ENCODE results near the gene MYL6. TPM values are rescaled to one million over a fixed set of nuclear protein-coding genes. Genes with fewer than 3 reads are reported as not detected.

MYL6 gene
- total RNA-seq, 1 donor from 2014 or later: 1,067 TPM

GRCh38 chr12:56137853-56138571 lies 20.1 kb upstream of the MYL6 start:
- Mint-ChIP-seq H3K27me3 (ENCODE audit: low read depth) (no peaks in the 10 kb centered on the region), H3K27ac (peak overlapping the region; percentile 67), H3K36me3 (ENCODE audit: low read depth) (peaks cover 85% of the 10 kb centered on the region), H3K4me3 (ENCODE audit: low read depth) (no peak overlapping the region), H3K4me1 (ENCODE audit: low read depth) (peaks cover 41% of the 10 kb centered on the region), H3K9me3 (no peaks in the 10 kb centered on the region)
- intact Hi-C loops (cut with micrococcal nuclease): no loop called here
- no peak for DNase-seq (ENCODE audit: low spot score)

GRCh38 chr12:56141946-56142784 lies 16.0 kb upstream of the MYL6 start:
- DNase-seq (ENCODE audit: low spot score): no peak
- no peak overlapping the region for H3K4me3 Mint-ChIP-seq (ENCODE audit: low read depth)
- peaks cover 30% of the 10 kb centered on the region for H3K4me1 Mint-ChIP-seq (ENCODE audit: low read depth)
- peaks cover 77% of the 10 kb centered on the region for H3K36me3 Mint-ChIP-seq (ENCODE audit: low read depth)
- intact Hi-C loops (cut with micrococcal nuclease): no loop called here
- H3K9me3 Mint-ChIP-seq: no peaks in the 10 kb centered on the region
- no peaks in the 10 kb centered on the region for H3K27me3 Mint-ChIP-seq (ENCODE audit: low read depth)
- H3K27ac Mint-ChIP-seq: peak overlapping the region; percentile 38

GRCh38 chr12:56143217-56143616 lies 14.9 kb upstream of the MYL6 start:
- Mint-ChIP-seq H3K27ac (peak overlapping the region; percentile 32), H3K27me3 (ENCODE audit: low read depth) (no peaks in the 10 kb centered on the region), H3K36me3 (ENCODE audit: low read depth) (peaks cover 67% of the 10 kb centered on the region), H3K4me3 (ENCODE audit: low read depth) (no peak overlapping the region), H3K4me1 (ENCODE audit: low read depth) (peaks cover 22% of the 10 kb centered on the region), H3K9me3 (no peaks in the 10 kb centered on the region)
- intact Hi-C loops (cut with micrococcal nuclease): no loop called here
- no peak for DNase-seq (ENCODE audit: low spot score)

GRCh38 chr12:56143870-56144269 lies 14.3 kb upstream of the MYL6 start:
- intact Hi-C loops (cut with micrococcal nuclease): no loop called here
- no peak for DNase-seq (ENCODE audit: low spot score)
- H3K27me3 Mint-ChIP-seq (ENCODE audit: low read depth): no peaks in the 10 kb centered on the region
- peaks cover 60% of the 10 kb centered on the region for H3K36me3 Mint-ChIP-seq (ENCODE audit: low read depth)
- H3K4me3 Mint-ChIP-seq (ENCODE audit: low read depth): no peak overlapping the region
- peak overlapping the region; percentile 55 for H3K27ac Mint-ChIP-seq
- no peaks in the 10 kb centered on the region for H3K9me3 Mint-ChIP-seq
- peaks cover 16% of the 10 kb centered on the region for H3K4me1 Mint-ChIP-seq (ENCODE audit: low read depth)

DNA sequence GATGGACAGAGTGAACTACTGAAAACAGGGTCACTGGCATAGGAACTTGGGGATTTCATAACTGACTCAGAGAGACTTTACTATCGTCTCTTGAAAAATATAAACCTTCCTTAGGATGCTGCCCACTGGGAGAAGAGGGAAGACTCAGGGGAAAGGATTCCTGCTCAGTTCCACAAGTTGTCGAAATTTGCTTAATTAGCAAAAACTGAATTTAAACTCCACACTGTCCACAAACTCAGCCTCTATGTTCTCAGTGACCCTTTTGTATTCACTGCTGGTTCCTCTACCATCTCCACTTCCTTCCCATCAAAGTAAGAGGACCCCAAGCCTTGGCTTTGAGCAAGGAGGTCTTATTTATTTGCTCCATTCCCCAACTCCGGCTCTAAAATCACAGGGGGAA lies 12.9 kb upstream of the MYL6 start:
- peaks cover 18% of the 10 kb centered on the region for H3K4me1 Mint-ChIP-seq (ENCODE audit: low read depth)
- no peaks in the 10 kb centered on the region for H3K27me3 Mint-ChIP-seq (ENCODE audit: low read depth)
- H3K4me3 Mint-ChIP-seq (ENCODE audit: low read depth): no peak overlapping the region
- no peaks in the 10 kb centered on the region for H3K9me3 Mint-ChIP-seq
- intact Hi-C loops (cut with micrococcal nuclease): no loop called here
- no peak overlapping the region for H3K27ac Mint-ChIP-seq
- DNase-seq (ENCODE audit: low spot score): no peak
- H3K36me3 Mint-ChIP-seq (ENCODE audit: low read depth): peaks cover 48% of the 10 kb centered on the region

- no peak overlapping the region for H3K27ac Mint-ChIP-seq
- no peaks in the 10 kb centered on the region for H3K9me3 Mint-ChIP-seq
- H3K36me3 Mint-ChIP-seq (ENCODE audit: low read depth): peaks cover 36% of the 10 kb centered on the region
- no peak overlapping the region for H3K4me3 Mint-ChIP-seq (ENCODE audit: low read depth)
- DNase-seq (ENCODE audit: low spot score): no peak
- intact Hi-C loops (cut with micrococcal nuclease): no loop called here
- H3K27me3 Mint-ChIP-seq (ENCODE audit: low read depth): no peaks in the 10 kb centered on the region
- peaks cover 29% of the 10 kb centered on the region for H3K4me1 Mint-ChIP-seq (ENCODE audit: low read depth)
These were observed 11.4 kb upstream of the MYL6 start for GRCh38 chr12:56146492-56147460.

DNA sequence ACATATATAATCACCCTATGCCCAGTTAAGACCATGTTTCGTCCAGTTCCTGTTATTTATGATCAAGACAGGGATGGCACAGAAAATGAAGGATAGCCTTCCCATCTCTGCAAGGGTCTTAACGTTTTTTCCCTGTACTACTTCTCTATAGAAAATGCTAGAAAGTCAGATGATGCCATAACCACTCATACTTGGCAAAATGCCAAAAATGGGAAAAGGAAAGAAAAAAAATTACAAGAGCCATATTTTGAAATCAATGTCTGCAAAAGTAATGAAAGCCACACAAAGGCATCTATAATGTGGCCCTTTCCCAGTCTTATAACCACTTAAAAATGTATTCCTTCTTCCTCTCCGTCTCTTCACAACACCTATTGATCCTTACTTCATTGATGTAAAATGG lies 7.6 kb upstream of the MYL6 start:
- no peak for DNase-seq (ENCODE audit: low spot score)
- peak overlapping the region; percentile 98 for H3K27ac Mint-ChIP-seq
- H3K4me3 Mint-ChIP-seq (ENCODE audit: low read depth): peak overlapping the region; percentile 65
- H3K4me1 Mint-ChIP-seq (ENCODE audit: low read depth): peaks cover 36% of the 10 kb centered on the region
- intact Hi-C loops (cut with micrococcal nuclease): loop anchor here (5.0 kb wide), 1 partner anchor 72 kb away; the partner anchor contains the start of genes NABP2 and RNF41
- H3K27me3 Mint-ChIP-seq (ENCODE audit: low read depth): no peaks in the 10 kb centered on the region
- H3K36me3 Mint-ChIP-seq (ENCODE audit: low read depth): peaks cover 9% of the 10 kb centered on the region
- no peaks in the 10 kb centered on the region for H3K9me3 Mint-ChIP-seq

DNA sequence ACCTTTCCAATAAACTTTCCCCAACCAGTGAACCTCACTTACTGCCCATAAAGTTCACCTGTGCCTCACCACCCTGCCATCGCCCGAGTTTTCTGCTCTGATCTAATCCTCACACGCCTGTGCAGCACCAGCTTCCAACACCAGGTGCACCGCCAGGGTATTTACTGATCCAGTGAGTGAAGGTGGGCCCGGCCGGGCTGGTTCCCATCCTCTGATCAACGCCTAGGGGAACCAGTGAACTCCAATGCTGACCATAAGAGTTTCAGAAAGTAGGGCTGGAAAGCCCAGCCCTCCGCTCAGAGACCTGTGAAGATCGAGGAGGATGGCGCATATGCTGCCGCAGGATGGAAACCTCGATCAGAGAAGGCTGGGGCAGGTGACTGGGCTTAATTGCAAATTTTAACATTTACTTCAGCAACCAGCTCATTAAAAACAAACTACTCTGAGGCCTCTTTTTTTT lies 6.5 kb upstream of the MYL6 start:
- no peaks in the 10 kb centered on the region for H3K9me3 Mint-ChIP-seq
- intact Hi-C loops (cut with micrococcal nuclease): loop anchor here (1.0 to 5.0 kb wide), 4 partner anchors 25 to 71 kb away; partner anchors contain the start of genes NABP2, RNF41 and ZC3H10
- peaks cover 39% of the 10 kb centered on the region for H3K4me1 Mint-ChIP-seq (ENCODE audit: low read depth)
- peak overlapping the region; percentile 95 for H3K4me3 Mint-ChIP-seq (ENCODE audit: low read depth)
- no peaks in the 10 kb centered on the region for H3K27me3 Mint-ChIP-seq (ENCODE audit: low read depth)
- peaks cover 12% of the 10 kb centered on the region for H3K36me3 Mint-ChIP-seq (ENCODE audit: low read depth)
- DNase-seq (ENCODE audit: low spot score): peak; percentile 63
- H3K27ac Mint-ChIP-seq: peak overlapping the region; percentile 98

GRCh38 chr12:56152132-56152755 lies 5.9 kb upstream of the MYL6 start, which contains the start of gene MYL6B:
Gene MYL6B (plus strand): TSS chr12:56152587. CDS start chr12:56153919, 1,332 bp downstream.
- intact Hi-C loops (cut with micrococcal nuclease): loop anchor here (1.0 to 5.0 kb wide), 4 partner anchors 26 to 70 kb away; partner anchors contain the start of genes NABP2, RNF41 and ZC3H10
- peaks cover 41% of the 10 kb centered on the region for H3K4me1 Mint-ChIP-seq (ENCODE audit: low read depth)
- H3K9me3 Mint-ChIP-seq: no peaks in the 10 kb centered on the region
- DNase-seq (ENCODE audit: low spot score): peak; percentile 93
- H3K36me3 Mint-ChIP-seq (ENCODE audit: low read depth): peaks cover 13% of the 10 kb centered on the region
- no peaks in the 10 kb centered on the region for H3K27me3 Mint-ChIP-seq (ENCODE audit: low read depth)
- peak within 1 kb of the TSS; percentile 98 for H3K27ac Mint-ChIP-seq
- peak within 1 kb of the TSS; percentile 95 for H3K4me3 Mint-ChIP-seq (ENCODE audit: low read depth)

DNA sequence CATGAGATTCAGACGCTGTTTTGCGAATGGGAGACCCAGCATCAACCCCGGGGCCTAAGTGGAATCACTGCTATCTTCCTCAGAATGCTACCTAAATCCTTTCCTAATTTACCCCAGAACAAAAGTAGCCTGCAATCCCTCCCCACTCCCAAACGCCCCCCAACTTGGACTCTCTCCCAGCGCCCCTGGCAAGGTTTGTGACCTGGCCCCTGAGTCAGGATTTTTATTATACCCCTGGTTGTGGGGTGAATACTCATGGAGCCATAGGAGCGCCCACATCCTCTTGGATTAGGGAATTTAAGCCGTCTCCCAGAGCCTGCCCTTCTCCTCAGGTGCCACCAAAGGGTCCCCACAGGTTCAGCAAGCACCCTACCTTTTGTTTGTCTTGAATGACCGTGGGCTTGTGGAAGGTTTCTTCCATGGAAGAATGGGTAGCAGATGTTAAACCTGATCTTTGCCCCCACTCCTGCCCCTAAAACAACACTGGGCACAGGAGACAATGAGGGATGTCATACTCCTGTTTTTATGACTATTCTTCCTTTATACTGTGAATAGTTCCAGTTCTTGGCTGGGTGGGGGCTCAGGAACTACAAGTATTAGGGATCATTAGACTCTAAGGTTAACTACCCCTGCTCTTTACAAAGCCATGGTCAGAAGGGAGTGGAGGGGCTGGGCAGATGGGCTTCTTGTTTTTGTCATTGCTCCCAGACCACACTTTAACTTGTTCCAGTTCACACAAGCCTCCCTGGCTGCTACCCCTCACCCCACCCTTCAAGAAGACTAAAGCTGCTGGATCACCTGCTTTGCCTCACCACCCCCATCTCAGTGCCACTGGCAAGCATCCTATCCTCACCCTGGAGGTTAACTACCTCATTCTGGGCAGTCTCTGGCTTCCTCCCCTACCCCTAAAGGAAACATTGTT lies 5.1 kb upstream of the MYL6 start:
- no peak for DNase-seq (ENCODE audit: low spot score)
- Mint-ChIP-seq H3K4me3 (ENCODE audit: low read depth) (peak overlapping the region; percentile 95), H3K27ac (peak overlapping the region; percentile 98), H3K4me1 (ENCODE audit: low read depth) (peaks cover 44% of the 10 kb centered on the region), H3K27me3 (ENCODE audit: low read depth) (no peaks in the 10 kb centered on the region), H3K9me3 (no peaks in the 10 kb centered on the region), H3K36me3 (ENCODE audit: low read depth) (peaks cover 16% of the 10 kb centered on the region)
- intact Hi-C loops (cut with micrococcal nuclease): loop anchor here (1.0 to 5.0 kb wide), 4 partner anchors 27 to 69 kb away; partner anchors contain the start of genes NABP2, RNF41 and ZC3H10

- intact Hi-C loops (cut with micrococcal nuclease): loop anchor here (2.0 to 5.0 kb wide), 2 partner anchors 39 to 69 kb away; partner anchors contain the start of genes NABP2 and RNF41
- no peak for DNase-seq (ENCODE audit: low spot score)
- Mint-ChIP-seq H3K4me1 (ENCODE audit: low read depth) (peaks cover 44% of the 10 kb centered on the region), H3K27ac (no peak overlapping the region), H3K9me3 (no peaks in the 10 kb centered on the region), H3K4me3 (ENCODE audit: low read depth) (peak overlapping the region; percentile 95), H3K36me3 (ENCODE audit: low read depth) (peaks cover 23% of the 10 kb centered on the region), H3K27me3 (ENCODE audit: low read depth) (no peaks in the 10 kb centered on the region)
These were observed 4.5 kb upstream of the MYL6 start for GRCh38 chr12:56153678-56154065.

Measured in activated T-helper 2 cell treated with anti-CD3 and anti-CD28 coated beads, Interferon-gamma antibody, Interleukin-2, Interleukin-4, amounts not matched to agents 10 μg/mL and 5 μg/mL and 100 μg/mL, durations not matched to agents 14 hours and 24 hours and 36 hours (primary cell).